LNCAP (cell line): Measurements from ENCODE around the gene MAP4K4.

ENCODE experiments used
- CTCF ChIP-seq: fragments of 450-650 bp; IDR thresholded peaks from 2 replicates; pipeline ENCODE4 v1.5.1; 2017; ENCODE audit warnings: mild to moderate bottlenecking

MAP4K4 gene

GRCh38 chr2:101942851-101943250, 245.3 kb downstream of the MAP4K4 start:
- TF ChIP-seq CTCF, result no peak
